ENCODE data around the gene POU4F3. TPM values are rescaled to one million over a fixed set of nuclear protein-coding genes. Genes with fewer than 3 reads are reported as not detected.
"Not testable (repeated sequence)": the region's sequence is repeated elsewhere in the genome, so short reads cannot be mapped to it uniquely, and the experiment has no call there.

Gene POU4F3
- total RNA-seq (2014; rRNA removed; shearing (Covaris generic); ENCODE audit: low replicate concordance), result not detected in 2 replicates

- no peak for DNase-seq
- Histone ChIP-seq H3K27me3 (ENCODE audit: low read length) (no peaks in the 10 kb centered on the region), H3K9ac (ENCODE audit: low read length) (no peak within 1 kb of the TSS)
Observed at GRCh38 chr5:146338774-146339714, at the start of gene POU4F3. TSS of gene POU4F3 (plus strand) at chr5:146338839. CDS start at chr5:146339113, 274 bp downstream.

GRCh38 chr5:146290318-146290717, 48.3 kb upstream of the POU4F3 start:
- Histone ChIP-seq H3K27me3 (ENCODE audit: low read length) (no peaks in the 10 kb centered on the region), H3K27ac (ENCODE audit: low read length) (no peak overlapping the region), H3K9ac (ENCODE audit: low read length) (no peak overlapping the region), H3K4me2 (ENCODE audit: low read depth, low read length, poor library complexity, severe bottlenecking) (no peak overlapping the region), H3K79me2 (ENCODE audit: low read length) (no peaks in the 10 kb centered on the region), H3K4me1 (ENCODE audit: low read length) (no peaks in the 10 kb centered on the region), H3K4me3 (ENCODE audit: low read length) (no peak overlapping the region), H3K36me3 (ENCODE audit: insufficient read depth, low read length) (peaks cover 6% of the 10 kb centered on the region; the same call in 1 of the 2 replicates), H2AFZ (ENCODE audit: low read length) (no peak overlapping the region), H3K9me2 (replicated peaks; ENCODE audit: insufficient read depth, low read length) (no peaks in the 10 kb centered on the region), H4K20me1 (ENCODE audit: insufficient read depth, low read depth, low read length) (no peaks in the 10 kb centered on the region), H3K9me3 (ENCODE audit: low read length) (no peaks in the 10 kb centered on the region)
- DNase-seq, result no peak

More at GRCh38 chr5:146338774-146339714, at the start of gene POU4F3:
- H3K79me2 ChIP-seq (ENCODE audit: low read length), result no peaks in the 10 kb centered on the region
- no peak within 1 kb of the TSS for H3K4me3 ChIP-seq (ENCODE audit: low read length)
- H4K20me1 ChIP-seq (ENCODE audit: insufficient read depth, low read depth, low read length), result no peaks in the 10 kb centered on the region
- no peak within 1 kb of the TSS for H3K4me2 ChIP-seq (ENCODE audit: low read depth, low read length, poor library complexity, severe bottlenecking)
- H3K9me3 ChIP-seq (ENCODE audit: low read length), result no peaks in the 10 kb centered on the region
- no peak within 1 kb of the TSS for H3K27ac ChIP-seq (ENCODE audit: low read length)
- no peaks in the 10 kb centered on the region for H3K9me2 ChIP-seq (replicated peaks; ENCODE audit: insufficient read depth, low read length)
- H2AFZ ChIP-seq (ENCODE audit: low read length), result no peak within 1 kb of the TSS
- H3K4me1 ChIP-seq (ENCODE audit: low read length), result no peaks in the 10 kb centered on the region
- no peaks in the 10 kb centered on the region for H3K36me3 ChIP-seq (ENCODE audit: insufficient read depth, low read length)

GRCh38 chr5:146291421-146292074, 47.1 kb upstream of the POU4F3 start:
- Histone ChIP-seq H2AFZ (ENCODE audit: low read length) (no peak overlapping the region), H3K9me3 (ENCODE audit: low read length) (no peaks in the 10 kb centered on the region), H3K27ac (ENCODE audit: low read length) (no peak overlapping the region), H3K79me2 (ENCODE audit: low read length) (no peaks in the 10 kb centered on the region), H4K20me1 (ENCODE audit: insufficient read depth, low read depth, low read length) (no peaks in the 10 kb centered on the region), H3K36me3 (ENCODE audit: insufficient read depth, low read length) (peaks cover 5% of the 10 kb centered on the region; the same call in 1 of the 2 replicates), H3K4me2 (ENCODE audit: low read depth, low read length, poor library complexity, severe bottlenecking) (no peak overlapping the region), H3K9ac (ENCODE audit: low read length) (no peak overlapping the region), H3K27me3 (ENCODE audit: low read length) (no peaks in the 10 kb centered on the region), H3K4me1 (ENCODE audit: low read length) (no peaks in the 10 kb centered on the region), H3K4me3 (ENCODE audit: low read length) (no peak overlapping the region), H3K9me2 (replicated peaks; ENCODE audit: insufficient read depth, low read length) (no peaks in the 10 kb centered on the region)
- DNase-seq, result peak; percentile 80

GRCh38 chr5:146296245-146296644, 42.4 kb upstream of the POU4F3 start:
- no peak overlapping the region for H3K9ac ChIP-seq (ENCODE audit: low read length)
- no peak overlapping the region for H3K4me2 ChIP-seq (ENCODE audit: low read depth, low read length, poor library complexity, severe bottlenecking)
- H3K9me2 ChIP-seq (replicated peaks; ENCODE audit: insufficient read depth, low read length), result no peaks in the 10 kb centered on the region
- no peak overlapping the region for H3K4me3 ChIP-seq (ENCODE audit: low read length)
- H3K36me3 ChIP-seq (ENCODE audit: insufficient read depth, low read length), result no peaks in the 10 kb centered on the region
- H3K79me2 ChIP-seq (ENCODE audit: low read length), result no peaks in the 10 kb centered on the region
- H3K9me3 ChIP-seq (ENCODE audit: low read length), result no peaks in the 10 kb centered on the region
- no peak overlapping the region for H3K27ac ChIP-seq (ENCODE audit: low read length)
- no peaks in the 10 kb centered on the region for H4K20me1 ChIP-seq (ENCODE audit: insufficient read depth, low read depth, low read length)
- no peaks in the 10 kb centered on the region for H3K4me1 ChIP-seq (ENCODE audit: low read length)
- H2AFZ ChIP-seq (ENCODE audit: low read length), result no peak overlapping the region
- no peaks in the 10 kb centered on the region for H3K27me3 ChIP-seq (ENCODE audit: low read length)
- DNase-seq, result no peak

GRCh38 chr5:146298920-146299319, 39.7 kb upstream of the POU4F3 start:
- not testable (repeated sequence) for H3K4me1 ChIP-seq (ENCODE audit: low read length); H3K27me3 ChIP-seq (ENCODE audit: low read length); H3K9ac ChIP-seq (ENCODE audit: low read length); DNase-seq; H3K4me2 ChIP-seq (ENCODE audit: low read depth, low read length, poor library complexity, severe bottlenecking); H2AFZ ChIP-seq (ENCODE audit: low read length); H3K4me3 ChIP-seq (ENCODE audit: low read length); H3K27ac ChIP-seq (ENCODE audit: low read length); H3K36me3 ChIP-seq (ENCODE audit: insufficient read depth, low read length); H4K20me1 ChIP-seq (ENCODE audit: insufficient read depth, low read depth, low read length); H3K79me2 ChIP-seq (ENCODE audit: low read length); H3K9me2 ChIP-seq (replicated peaks; ENCODE audit: insufficient read depth, low read length); H3K9me3 ChIP-seq (ENCODE audit: low read length)

- H3K4me1 ChIP-seq (ENCODE audit: low read length), result peaks cover 6% of the 10 kb centered on the region; the same call in 1 of the 2 replicates
Observed at GRCh38 chr5:146301626-146302025, 37.0 kb upstream of the POU4F3 start.

GRCh38 chr5:146302406-146302805, 36.2 kb upstream of the POU4F3 start:
- Histone ChIP-seq H3K9me3 (ENCODE audit: low read length) (no peaks in the 10 kb centered on the region), H3K79me2 (ENCODE audit: low read length) (no peaks in the 10 kb centered on the region), H3K36me3 (ENCODE audit: insufficient read depth, low read length) (no peaks in the 10 kb centered on the region), H3K27me3 (ENCODE audit: low read length) (no peaks in the 10 kb centered on the region), H3K27ac (ENCODE audit: low read length) (no peak overlapping the region), H4K20me1 (ENCODE audit: insufficient read depth, low read depth, low read length) (no peaks in the 10 kb centered on the region), H3K9me2 (replicated peaks; ENCODE audit: insufficient read depth, low read length) (no peaks in the 10 kb centered on the region), H3K9ac (ENCODE audit: low read length) (no peak overlapping the region), H3K4me3 (ENCODE audit: low read length) (no peak overlapping the region), H3K4me2 (ENCODE audit: low read depth, low read length, poor library complexity, severe bottlenecking) (no peak overlapping the region), H2AFZ (ENCODE audit: low read length) (no peak overlapping the region), H3K4me1 (ENCODE audit: low read length) (peaks cover 6% of the 10 kb centered on the region; the same call in 1 of the 2 replicates)
- DNase-seq, result no peak

More at GRCh38 chr5:146301626-146302025, 37.0 kb upstream of the POU4F3 start:
- Histone ChIP-seq H3K9ac (ENCODE audit: low read length) (no peak overlapping the region), H3K9me3 (ENCODE audit: low read length) (no peaks in the 10 kb centered on the region), H3K4me2 (ENCODE audit: low read depth, low read length, poor library complexity, severe bottlenecking) (no peak overlapping the region), H3K4me3 (ENCODE audit: low read length) (no peak overlapping the region), H3K27ac (ENCODE audit: low read length) (no peak overlapping the region), H2AFZ (ENCODE audit: low read length) (no peak overlapping the region), H3K27me3 (ENCODE audit: low read length) (no peaks in the 10 kb centered on the region), H4K20me1 (ENCODE audit: insufficient read depth, low read depth, low read length) (no peaks in the 10 kb centered on the region), H3K79me2 (ENCODE audit: low read length) (no peaks in the 10 kb centered on the region), H3K36me3 (ENCODE audit: insufficient read depth, low read length) (no peaks in the 10 kb centered on the region), H3K9me2 (replicated peaks; ENCODE audit: insufficient read depth, low read length) (no peaks in the 10 kb centered on the region)
- no peak for DNase-seq

GRCh38 chr5:146306838-146307237, 31.8 kb upstream of the POU4F3 start:
- no peak overlapping the region for H2AFZ ChIP-seq (ENCODE audit: low read length)
- H3K4me1 ChIP-seq (ENCODE audit: low read length), result peaks cover 6% of the 10 kb centered on the region; the same call in 1 of the 2 replicates

More at GRCh38 chr5:146306838-146307237, 31.8 kb upstream of the POU4F3 start:
- Histone ChIP-seq H3K27me3 (ENCODE audit: low read length) (no peaks in the 10 kb centered on the region), H4K20me1 (ENCODE audit: insufficient read depth, low read depth, low read length) (no peaks in the 10 kb centered on the region), H3K9me3 (ENCODE audit: low read length) (no peaks in the 10 kb centered on the region), H3K9me2 (replicated peaks; ENCODE audit: insufficient read depth, low read length) (no peaks in the 10 kb centered on the region), H3K4me3 (ENCODE audit: low read length) (no peak overlapping the region), H3K36me3 (ENCODE audit: insufficient read depth, low read length) (no peaks in the 10 kb centered on the region), H3K4me2 (ENCODE audit: low read depth, low read length, poor library complexity, severe bottlenecking) (no peak overlapping the region), H3K79me2 (ENCODE audit: low read length) (no peaks in the 10 kb centered on the region), H3K27ac (ENCODE audit: low read length) (no peak overlapping the region), H3K9ac (ENCODE audit: low read length) (no peak overlapping the region)
- no peak for DNase-seq
